H9 (cell line): ENCODE measurements around the gene MPP1. TPM values are rescaled to one million over a fixed set of nuclear protein-coding genes. Genes with fewer than 3 reads are reported as not detected.

ENCODE experiments used
- DNase-seq: peaks from one replicate; pipeline ENCODE4 v3.0.0-alpha.2; 2017
- H2AFZ ChIP-seq: one replicate; pipeline ENCODE4 v1.6.1; 2013; ENCODE audit warnings: mild to moderate bottlenecking, low read length, control low read depth, moderate library complexity
- H2AK5ac ChIP-seq: 2 replicates; pipeline ENCODE4 v1.6.1; 2013; ENCODE audit warnings: low read length, control low read depth, mixed read lengths; ENCODE audit not compliant: insufficient read length
- H2BK120ac ChIP-seq: one replicate; pipeline ENCODE4 v1.6.1; 2013; ENCODE audit warnings: low read depth, mild to moderate bottlenecking, low read length, control low read depth, inconsistent platforms; ENCODE audit not compliant: poor library complexity, severe bottlenecking
- H2BK12ac ChIP-seq: 2 replicates; pipeline ENCODE4 v1.6.1; 2013; ENCODE audit warnings: low read length, control low read depth, mixed read lengths, low read depth; ENCODE audit not compliant: insufficient read length
- H2BK15ac ChIP-seq: 2 replicates; pipeline ENCODE4 v1.6.1; 2013; ENCODE audit warnings: low read depth, low read length, control low read depth
- H2BK20ac ChIP-seq: one replicate; pipeline ENCODE4 v1.6.1; 2013; ENCODE audit warnings: low read depth, mild to moderate bottlenecking, low read length, control low read depth, inconsistent platforms; ENCODE audit not compliant: poor library complexity, severe bottlenecking
- H2BK5ac ChIP-seq: 2 replicates; pipeline ENCODE4 v1.6.1; 2013; ENCODE audit warnings: low read length, control low read depth, mixed read lengths; ENCODE audit not compliant: insufficient read length
- H3K14ac ChIP-seq: 2 replicates; pipeline ENCODE4 v1.6.1; 2013; ENCODE audit warnings: low read length, control low read depth; ENCODE audit not compliant: insufficient read depth
- H3K18ac ChIP-seq: 2 replicates; pipeline ENCODE4 v1.6.1; 2013; ENCODE audit warnings: low read depth, mild to moderate bottlenecking, mixed read lengths, low read length, control low read depth; ENCODE audit not compliant: insufficient read length
- H3K23ac ChIP-seq: 2 replicates; pipeline ENCODE4 v1.6.1; 2013; ENCODE audit warnings: low read length, control low read depth, mixed read lengths, low read depth; ENCODE audit not compliant: insufficient read length
- H3K23me2 ChIP-seq: 2 replicates; pipeline ENCODE4 v1.6.1; 2013; ENCODE audit warnings: low read depth, mild to moderate bottlenecking, mixed read lengths, low read length, control low read depth; ENCODE audit not compliant: insufficient read length, poor library complexity, severe bottlenecking
- H3K27ac ChIP-seq: 2 replicates; pipeline ENCODE4 v1.5.1; 2013; ENCODE audit warnings: low read length, control low read depth, mixed read lengths, low read depth; ENCODE audit not compliant: insufficient read length
- H3K27me3 ChIP-seq: 2 replicates; pipeline ENCODE4 v1.6.1; 2013; ENCODE audit warnings: low read length, control low read depth, inconsistent platforms; ENCODE audit not compliant: insufficient read depth
- H3K4ac ChIP-seq: 2 replicates; pipeline ENCODE4 v1.6.1; 2013; ENCODE audit warnings: low read depth, mild to moderate bottlenecking, control low read depth, inconsistent platforms, low read length, moderate library complexity
- H3K4me1 ChIP-seq: 2 replicates; pipeline ENCODE4 v1.6.1; 2013; ENCODE audit warnings: low read length, control low read depth, inconsistent platforms; ENCODE audit not compliant: insufficient read depth
- H3K4me2 ChIP-seq: 2 replicates; pipeline ENCODE4 v1.6.1; 2013; ENCODE audit warnings: low read length, control low read depth, mixed read lengths; ENCODE audit not compliant: insufficient read length, insufficient read depth
- H3K56ac ChIP-seq: 2 replicates; pipeline ENCODE4 v1.6.1; 2013; ENCODE audit warnings: low read depth, mild to moderate bottlenecking, mixed read lengths, low read length, control low read depth; ENCODE audit not compliant: insufficient read length
- H3K79me1 ChIP-seq: 2 replicates; pipeline ENCODE4 v1.6.1; 2013; ENCODE audit warnings: low read depth, mild to moderate bottlenecking, moderate library complexity, low read length, control low read depth, inconsistent platforms; ENCODE audit not compliant: insufficient read depth, poor library complexity, severe bottlenecking
- H3K79me2 ChIP-seq: 2 replicates; pipeline ENCODE4 v1.6.1; 2013; ENCODE audit warnings: low read length, control low read depth, inconsistent platforms; ENCODE audit not compliant: insufficient read depth
- H3K9ac ChIP-seq: 2 replicates; pipeline ENCODE4 v1.6.1; 2013; ENCODE audit warnings: low read length, control low read depth, mixed read lengths; ENCODE audit not compliant: insufficient read length; ENCODE audit errors: extremely low read depth
- H3K9me3 ChIP-seq: one replicate; pipeline ENCODE4 v1.6.1; 2013; ENCODE audit warnings: low read depth, low read length, inconsistent platforms; ENCODE audit not compliant: control insufficient read depth
- H3T11ph ChIP-seq: one replicate; pipeline ENCODE4 v1.6.1; 2013; ENCODE audit warnings: mild to moderate bottlenecking, low read length, control low read depth, inconsistent platforms
- H4K20me1 ChIP-seq: one replicate; pipeline ENCODE4 v1.6.1; 2013; ENCODE audit not compliant: control insufficient read depth, insufficient read length, insufficient read depth
- H4K5ac ChIP-seq: 2 replicates; pipeline ENCODE4 v1.6.1; 2013; ENCODE audit warnings: low read depth, mild to moderate bottlenecking, mixed read lengths, low read length, control low read depth; ENCODE audit not compliant: insufficient read length
- H4K8ac ChIP-seq: replicated peaks from 2 replicates; pipeline ENCODE4 v1.6.1; 2013; ENCODE audit warnings: low read length, control low read depth, mixed read lengths, low read depth; ENCODE audit not compliant: insufficient read length
- H4K91ac ChIP-seq: 2 replicates; pipeline ENCODE4 v1.6.1; 2013; ENCODE audit warnings: low read depth, mild to moderate bottlenecking, moderate library complexity, mixed read lengths, low read length, control low read depth; ENCODE audit not compliant: insufficient read length
- H3K27ac Mint-ChIP-seq, 3 experiments: 2 replicates in 2 of 3; 3 replicates in 1 of 3; pipeline ENCODE4 v1.8.0; 2020 to 2021; ENCODE audit warnings: mixed read lengths in 3 of 3, mild to moderate bottlenecking in 1 of 3, moderate library complexity in 1 of 3
- H3K27me3 Mint-ChIP-seq: 2 replicates; pipeline ENCODE4 v1.8.0; 2021; ENCODE audit warnings: low read depth, mild to moderate bottlenecking, moderate library complexity, mixed read lengths
- H3K36me3 Mint-ChIP-seq, 3 experiments: 2 replicates in 2 of 3; 3 replicates in 1 of 3; pipeline ENCODE4 v1.8.0; 2020 to 2021; ENCODE audit warnings: low read depth in 3 of 3, mixed read lengths in 3 of 3; ENCODE audit not compliant: insufficient read depth in 1 of 3
- H3K4me1 Mint-ChIP-seq, 2 experiments: 2 replicates each; pipeline ENCODE4 v1.8.0; 2020; ENCODE audit warnings: mixed read lengths in 2 of 2
- H3K4me3 Mint-ChIP-seq, 2 experiments: 2 replicates in 1 of 2; 3 replicates in 1 of 2; pipeline ENCODE4 v1.8.0; 2020 to 2021; ENCODE audit warnings: mild to moderate bottlenecking in 2 of 2, mixed read lengths in 2 of 2, moderate library complexity in 1 of 2
- H3K9me3 Mint-ChIP-seq, 2 experiments: 2 replicates in 1 of 2; 3 replicates in 1 of 2; pipeline ENCODE4 v1.8.0; 2020; ENCODE audit warnings: mild to moderate bottlenecking in 2 of 2, mixed read lengths in 2 of 2, moderate library complexity in 1 of 2
- WGBS: extraction: QIAGEN DNeasy Blood & Tissue Kit; methylation state at CpG from one replicate; pipeline ENCODE4 v1.1.7; 2013; ENCODE audit warnings: missing lambda C conversion rate, low lambda C conversion rate, mixed read lengths; ENCODE audit not compliant: insufficient read length; ENCODE audit errors: extremely low coverage; 5-methylcytosine and 5-hydroxymethylcytosine counted together
- total RNA-seq: library from RNA; stranded (reverse); gene quantifications from 2 replicates; pipeline ENCODE4 v1.2.1, GENCODE V29; 2021
- TF ChIP-seq, protein P1 (sequence below): fragments of 200-600 bp; sonication (generic); conservative IDR thresholded peaks from 3 replicates; pipeline ENCODE4 v1.8.0; 2021; ENCODE audit warnings: antibody characterized with exemption, mild to moderate bottlenecking

The MPP1 gene
- total RNA-seq, 1 experiment from 2014 or later: 17.9 TPM

DNA sequence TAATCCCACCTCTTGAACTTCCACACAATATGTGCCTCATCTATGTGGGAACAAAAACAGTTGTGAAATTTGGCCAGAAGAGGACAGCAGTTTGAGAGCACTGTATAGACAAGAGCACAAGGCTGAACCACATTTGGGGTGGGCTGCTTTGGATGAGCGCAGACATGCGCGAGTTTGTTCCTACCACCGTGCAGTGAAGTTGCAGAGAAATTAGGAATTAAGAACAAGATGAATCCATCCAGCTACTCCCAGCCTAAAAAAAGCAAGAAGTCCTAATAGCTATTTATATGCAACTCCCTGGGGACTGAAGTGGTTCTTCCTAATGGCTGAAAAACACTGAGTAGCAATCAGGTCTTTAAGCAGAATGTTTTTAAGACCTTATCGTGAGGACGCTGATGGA, 55.4 kb downstream of the MPP1 start:
- peak overlapping the region; percentile 55 for H3K4me2 ChIP-seq
- H3K9me3 ChIP-seq: peaks cover 12% of the 10 kb centered on the region
- no peaks in the 10 kb centered on the region for H3K79me1 ChIP-seq
- no peak overlapping the region for H2BK5ac ChIP-seq
- peaks cover 20% of the 10 kb centered on the region; the same call in 1 of the 2 replicates for H3K27me3 ChIP-seq
- no peak overlapping the region for H2BK20ac ChIP-seq
- no peak overlapping the region for H3K14ac ChIP-seq
- TF ChIP-seq, protein P1, sequence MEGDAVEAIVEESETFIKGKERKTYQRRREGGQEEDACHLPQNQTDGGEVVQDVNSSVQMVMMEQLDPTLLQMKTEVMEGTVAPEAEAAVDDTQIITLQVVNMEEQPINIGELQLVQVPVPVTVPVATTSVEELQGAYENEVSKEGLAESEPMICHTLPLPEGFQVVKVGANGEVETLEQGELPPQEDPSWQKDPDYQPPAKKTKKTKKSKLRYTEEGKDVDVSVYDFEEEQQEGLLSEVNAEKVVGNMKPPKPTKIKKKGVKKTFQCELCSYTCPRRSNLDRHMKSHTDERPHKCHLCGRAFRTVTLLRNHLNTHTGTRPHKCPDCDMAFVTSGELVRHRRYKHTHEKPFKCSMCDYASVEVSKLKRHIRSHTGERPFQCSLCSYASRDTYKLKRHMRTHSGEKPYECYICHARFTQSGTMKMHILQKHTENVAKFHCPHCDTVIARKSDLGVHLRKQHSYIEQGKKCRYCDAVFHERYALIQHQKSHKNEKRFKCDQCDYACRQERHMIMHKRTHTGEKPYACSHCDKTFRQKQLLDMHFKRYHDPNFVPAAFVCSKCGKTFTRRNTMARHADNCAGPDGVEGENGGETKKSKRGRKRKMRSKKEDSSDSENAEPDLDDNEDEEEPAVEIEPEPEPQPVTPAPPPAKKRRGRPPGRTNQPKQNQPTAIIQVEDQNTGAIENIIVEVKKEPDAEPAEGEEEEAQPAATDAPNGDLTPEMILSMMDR: no peak
- no peak overlapping the region for H4K91ac ChIP-seq
- no peak overlapping the region for H3K27ac ChIP-seq
- H3K27me3 Mint-ChIP-seq: peaks cover 48% of the 10 kb centered on the region
- H3K56ac ChIP-seq: no peak overlapping the region
- H2BK120ac ChIP-seq: no peak overlapping the region
- H2BK15ac ChIP-seq: no peak overlapping the region
- DNase-seq: no peak
- WGBS: no CpG with 5 or more reads among the region's 6 CpGs
- H2AK5ac ChIP-seq: no peak overlapping the region
- no peak overlapping the region for H2BK12ac ChIP-seq
- H3K79me2 ChIP-seq: no peaks in the 10 kb centered on the region
- H3T11ph ChIP-seq: no peak overlapping the region
- peaks cover 61 to 65% of the 10 kb centered on the region in 2 experiments for H3K9me3 Mint-ChIP-seq
- H3K23ac ChIP-seq: no peak overlapping the region
- H3K18ac ChIP-seq: no peak overlapping the region
- no peak overlapping the region for H4K5ac ChIP-seq
- H3K4me1 Mint-ChIP-seq: peaks cover 6 to 9% of the 10 kb centered on the region in 2 experiments; a peak in 3 of 4 replicates
- peaks cover 0 to 8% (median 5%) of the 10 kb centered on the region in 3 experiments; a peak in 5 of 7 replicates for H3K36me3 Mint-ChIP-seq
- H3K4ac ChIP-seq: no peak overlapping the region
- H3K23me2 ChIP-seq: no peaks in the 10 kb centered on the region
- H2AFZ ChIP-seq: no peak overlapping the region
- no peaks in the 10 kb centered on the region; the same call in 1 of the 2 replicates for H3K4me1 ChIP-seq
- H3K9ac ChIP-seq: no peak overlapping the region
- H3K27ac Mint-ChIP-seq: no peak overlapping the region
- H4K8ac ChIP-seq: no peak overlapping the region
- H3K4me3 Mint-ChIP-seq: peak overlapping the region in 1 of 2 experiments; percentile 64; a peak in 3 of 5 replicates
- no peaks in the 10 kb centered on the region for H4K20me1 ChIP-seq
